Measurements from ENCODE around the gene COL8A2. TPM values are rescaled to one million over a fixed set of nuclear protein-coding genes. Genes with fewer than 3 reads are reported as not detected.
A peak's percentile ranks its signal among the peaks of the same experiment; 100 is the strongest.

COL8A2 gene
- polyA plus RNA-seq, 12 donors = 6.3 to 19.9 (median 11.1) TPM; not detected in 1

DNA sequence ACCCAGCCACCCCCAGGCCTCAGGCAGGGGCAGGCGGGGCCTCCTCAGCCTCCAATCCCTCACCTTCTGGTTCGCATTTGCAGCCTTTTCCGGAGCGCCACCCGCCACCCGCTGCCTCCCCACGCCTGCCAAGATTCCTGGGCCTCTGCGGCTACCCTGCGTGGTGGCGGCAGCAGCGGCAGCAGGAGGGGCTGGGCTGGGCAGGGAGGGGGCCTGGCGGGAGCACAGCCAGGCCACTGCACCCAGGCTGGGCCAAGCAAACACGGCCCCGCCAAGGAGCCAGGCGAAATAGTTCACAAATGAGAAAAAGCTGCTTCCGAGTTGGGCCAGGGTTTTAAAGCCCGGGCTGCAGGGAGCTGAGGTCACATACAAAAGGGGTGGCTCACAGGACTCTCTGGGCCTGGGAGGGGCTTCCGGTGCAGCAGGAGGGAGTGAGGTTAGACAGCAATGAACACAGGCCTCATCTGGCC lies 9.8 kb downstream of the COL8A2 start:
- no peak for DNase-seq

DNA sequence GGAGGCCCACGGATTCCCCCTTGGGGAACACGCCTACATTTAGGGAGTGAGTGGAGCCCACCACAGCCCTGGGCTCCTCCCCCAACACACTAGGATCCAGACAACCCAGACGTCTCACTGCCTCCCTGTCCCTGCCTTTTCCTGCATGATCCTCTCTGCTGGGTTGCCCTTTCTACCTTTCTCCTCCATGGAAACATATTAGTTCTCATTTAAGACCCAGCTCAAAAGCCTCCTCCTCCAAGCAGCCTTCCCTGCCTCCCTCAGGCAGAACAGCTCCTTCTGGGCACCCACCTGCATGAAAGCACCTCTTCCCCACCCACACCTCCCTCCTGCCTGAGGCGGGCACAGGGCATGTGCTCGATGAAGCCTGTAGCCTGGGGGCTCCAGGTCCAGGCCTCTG lies 10.7 kb downstream of the COL8A2 start:
- no peak for DNase-seq

DNA sequence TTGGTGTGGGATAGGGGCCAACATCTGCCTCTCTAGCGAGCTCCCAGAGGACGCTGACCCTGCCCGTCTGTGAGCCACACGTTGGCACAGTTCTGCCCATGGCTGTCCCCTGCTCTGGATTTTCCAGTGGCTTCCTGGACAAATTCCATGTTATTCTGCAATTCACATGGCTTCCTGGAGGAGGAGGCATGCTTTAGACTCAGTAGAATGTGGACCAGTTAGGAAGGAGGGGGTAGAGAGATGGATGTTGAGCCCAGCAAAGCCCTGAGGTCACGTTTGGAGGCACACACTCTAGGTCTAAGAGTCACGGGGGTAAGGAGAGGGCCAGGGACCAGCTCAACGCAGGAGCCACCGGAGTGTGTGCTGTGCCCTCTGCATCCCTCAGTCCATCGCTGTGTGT lies 12.2 kb downstream of the COL8A2 start:
- DNase-seq = no peak

DNA sequence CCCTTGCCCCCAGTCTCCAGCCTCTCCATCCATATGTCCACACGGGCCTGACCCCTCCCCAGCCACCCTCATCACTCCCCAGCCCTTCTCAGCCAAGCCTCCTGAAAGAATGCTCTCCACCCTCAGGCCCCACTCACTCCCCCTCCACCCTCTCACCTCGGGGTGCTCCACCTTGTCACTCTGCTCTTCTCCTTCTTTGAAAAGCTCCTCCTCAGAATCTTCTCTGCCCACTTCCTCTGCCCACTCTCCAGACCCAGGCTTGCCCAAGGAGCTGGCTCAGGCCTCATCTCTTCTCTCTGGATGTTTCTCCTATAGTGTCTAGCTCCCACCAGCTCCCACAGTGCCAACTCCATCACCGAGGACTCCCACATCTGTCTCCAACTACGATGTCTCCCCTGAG lies 13.9 kb downstream of the COL8A2 start:
- DNase-seq = no peak

DNA sequence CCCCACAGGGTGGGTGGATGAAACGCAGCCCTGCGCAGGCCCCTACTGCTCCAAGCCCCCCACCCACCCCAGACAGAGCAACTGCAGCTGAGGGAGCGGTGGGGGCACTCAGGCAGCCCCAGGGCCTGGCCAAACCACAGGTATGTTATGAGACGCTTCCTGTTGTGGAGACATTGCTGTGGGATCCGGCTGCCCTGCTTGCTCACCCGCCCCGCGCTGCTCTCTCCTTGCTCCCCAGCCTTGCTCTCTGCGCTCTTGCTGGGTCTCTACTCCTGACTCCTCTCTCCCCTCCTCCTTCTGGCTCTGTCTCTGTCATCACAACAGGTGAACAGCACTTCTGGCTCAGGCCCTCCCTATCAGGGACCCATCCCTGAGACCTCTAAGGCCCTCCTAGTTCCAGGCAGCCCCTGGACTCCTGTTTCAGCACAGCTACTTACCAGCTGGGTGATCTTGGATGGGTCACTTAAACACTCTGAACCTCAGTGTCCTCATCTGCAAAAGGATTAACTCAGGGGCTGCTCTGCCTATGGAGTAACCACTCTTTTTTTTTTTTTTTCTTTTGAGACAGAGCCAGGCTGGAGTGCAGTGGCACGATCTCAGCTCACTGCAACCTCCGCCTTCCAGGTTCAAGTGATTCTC lies 15.9 kb downstream of the COL8A2 start:
- DNase-seq = no peak

DNA sequence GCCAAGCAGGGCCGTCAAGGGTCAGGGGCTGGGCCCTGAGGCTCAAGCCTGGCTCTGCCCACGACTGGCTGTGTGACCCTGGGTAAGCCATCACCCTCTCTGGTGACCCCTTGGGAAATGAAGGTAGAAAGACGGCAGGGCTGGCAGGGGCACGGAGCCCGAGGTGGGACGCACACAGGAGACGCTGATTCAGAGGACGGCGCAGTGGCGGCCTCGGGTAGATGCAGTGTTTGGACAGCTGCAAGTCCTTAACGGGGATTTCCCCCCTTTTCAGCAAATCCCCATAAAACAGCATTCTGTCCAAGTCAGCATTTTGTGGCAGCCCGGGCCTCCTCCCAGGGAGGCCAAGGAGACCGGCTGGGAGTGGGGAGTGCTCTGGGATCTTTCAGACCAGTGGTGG lies 16.7 kb downstream of the COL8A2 start:
- DNase-seq = no peak

DNA sequence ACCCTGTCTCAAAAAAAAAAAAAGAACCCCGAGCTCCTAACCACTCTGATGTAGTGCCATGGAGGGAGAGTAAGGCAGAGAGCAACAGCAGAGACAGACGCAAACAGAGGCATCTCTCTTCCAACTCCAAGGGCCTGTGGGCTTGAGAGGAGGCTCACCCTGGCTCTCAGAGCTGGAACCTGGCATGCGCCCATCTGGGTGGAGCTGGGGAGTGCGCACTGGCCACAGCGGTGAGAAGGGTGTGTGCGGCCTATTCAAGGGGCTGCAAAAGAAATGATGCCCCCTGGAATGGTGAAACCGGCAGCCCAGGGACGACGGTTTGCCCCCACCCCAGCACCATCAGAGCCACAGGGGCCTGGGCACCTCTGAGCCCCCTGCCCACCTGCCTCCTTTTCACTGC lies 17.6 kb downstream of the COL8A2 start:
- DNase-seq = no peak

DNA sequence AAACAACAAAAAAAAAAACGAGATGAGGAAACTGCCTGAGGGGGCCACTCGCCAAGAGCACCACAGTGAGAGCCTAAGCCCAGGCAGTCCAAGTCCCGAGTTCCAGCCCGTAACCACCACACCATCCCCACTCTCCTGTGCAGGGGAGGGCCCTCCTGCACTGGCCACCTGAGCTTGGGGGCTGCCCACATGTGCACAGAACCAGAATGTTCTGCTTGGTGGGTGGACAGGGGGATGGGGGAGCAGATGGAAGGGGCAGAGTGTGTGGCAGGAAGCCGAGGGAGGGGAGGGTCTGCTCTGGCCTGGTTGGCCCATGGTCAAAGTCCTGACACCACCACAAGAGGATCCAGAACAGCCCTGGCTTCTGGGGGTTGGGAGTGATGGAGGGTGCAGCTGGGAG lies 18.8 kb downstream of the COL8A2 start:
- DNase-seq = no peak

DNA sequence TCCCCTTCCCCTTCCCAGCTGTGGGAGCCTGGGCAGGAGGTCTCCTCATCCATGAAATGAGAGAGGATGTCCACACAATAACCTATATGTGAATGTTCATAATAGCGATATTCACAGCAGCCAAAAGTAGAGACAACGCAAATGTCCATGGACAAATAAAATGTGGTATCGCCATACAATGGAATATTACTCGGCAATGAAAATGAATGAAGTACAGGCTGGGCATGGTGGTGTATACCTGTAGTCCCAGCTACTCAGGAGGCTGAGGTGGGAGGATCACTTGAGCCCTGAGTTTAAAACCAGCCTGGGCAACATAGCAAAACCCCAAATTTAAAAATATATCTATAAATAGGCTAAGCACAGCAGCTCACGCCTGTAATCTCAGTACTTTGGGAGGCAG lies 23.5 kb downstream of the COL8A2 start:
- DNase-seq = no peak

DNA sequence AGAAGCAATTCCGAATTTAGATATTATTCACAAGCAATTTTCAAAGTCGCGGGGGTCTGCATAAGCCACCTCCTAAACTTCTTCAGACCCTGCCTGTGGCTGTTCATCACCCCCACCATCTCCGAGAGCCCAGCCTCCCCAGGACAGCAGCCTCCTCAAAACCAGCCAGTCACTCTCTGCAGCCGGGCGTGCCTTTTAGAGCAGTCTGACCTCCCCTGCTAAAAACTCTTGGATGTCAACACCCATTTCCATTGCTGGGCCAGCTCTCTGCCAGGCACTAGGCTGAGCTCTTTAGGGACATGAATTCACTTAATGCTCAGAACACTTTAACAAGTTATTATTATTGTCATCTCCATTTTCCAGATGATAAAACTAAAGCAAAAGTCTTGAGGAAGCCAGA lies 24.6 kb downstream of the COL8A2 start:
- DNase-seq = no peak

DNA sequence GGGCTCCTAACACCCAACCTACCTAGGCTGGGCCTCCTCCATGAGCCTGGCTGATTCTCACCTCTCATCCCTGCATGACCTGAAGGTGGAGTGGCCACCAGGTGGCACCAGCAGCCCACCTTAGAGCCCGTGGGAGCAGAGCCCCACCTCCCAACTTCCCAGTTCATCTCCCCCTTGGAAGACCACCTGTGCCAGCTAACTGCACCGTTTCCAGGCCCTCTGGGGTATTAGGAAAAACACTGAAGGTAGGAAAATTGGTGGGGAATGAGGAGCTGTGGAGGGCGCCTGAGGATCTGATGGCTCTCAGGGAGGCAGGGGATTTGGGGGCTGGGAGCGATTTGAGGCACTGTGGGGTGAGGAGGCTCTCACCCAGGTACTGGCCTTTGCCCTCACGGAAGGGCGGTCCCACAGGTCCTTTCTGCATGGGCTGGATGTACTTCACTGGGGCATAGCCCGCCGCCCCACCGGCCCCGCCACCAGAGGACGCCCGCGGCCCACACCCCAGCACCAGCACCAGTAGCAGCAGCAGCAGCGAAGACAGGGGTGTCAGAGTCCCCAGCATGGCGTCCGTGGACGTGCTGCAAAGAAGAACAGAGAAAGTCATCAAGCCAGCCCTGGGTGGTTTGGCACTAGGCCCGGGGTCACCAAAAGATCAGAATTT lies 25.2 kb downstream of the COL8A2 start:
- peak; percentile 77 for DNase-seq

DNA sequence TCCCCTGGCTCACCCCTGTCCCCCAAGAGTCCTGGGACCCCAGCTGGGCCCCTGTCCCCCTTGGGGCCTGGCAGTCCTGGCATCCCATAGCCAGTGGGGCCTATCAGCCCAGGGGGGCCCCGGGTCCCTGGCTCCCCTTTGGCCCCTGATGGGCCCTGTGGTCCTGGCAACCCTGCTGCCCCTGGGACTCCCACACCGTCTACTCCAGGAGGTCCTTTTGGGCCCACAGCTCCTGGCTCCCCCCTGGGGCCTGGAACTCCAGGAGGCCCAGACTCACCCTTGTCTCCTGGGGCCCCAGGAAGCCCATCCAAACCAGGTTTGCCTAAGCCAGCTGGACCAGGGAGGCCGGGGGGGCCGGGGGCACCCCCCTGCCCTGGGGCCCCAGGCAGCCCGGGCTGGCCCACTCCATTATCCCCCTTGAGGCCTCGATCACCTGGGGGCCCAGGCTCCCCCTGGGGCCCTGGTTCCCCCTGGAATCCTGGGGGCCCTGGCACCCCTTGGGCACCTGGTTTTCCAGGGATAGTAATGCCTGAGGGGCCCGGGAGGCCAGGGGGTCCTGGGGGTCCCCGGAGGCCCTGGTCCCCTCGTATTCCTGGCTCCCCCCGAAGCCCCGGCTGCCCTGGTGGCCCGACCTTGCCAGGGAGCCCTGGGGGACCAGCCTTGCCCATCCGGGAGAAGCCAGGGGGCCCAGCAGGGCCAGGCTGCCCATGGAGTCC lies 26.2 kb downstream of the COL8A2 start:
- DNase-seq = no peak

DNA sequence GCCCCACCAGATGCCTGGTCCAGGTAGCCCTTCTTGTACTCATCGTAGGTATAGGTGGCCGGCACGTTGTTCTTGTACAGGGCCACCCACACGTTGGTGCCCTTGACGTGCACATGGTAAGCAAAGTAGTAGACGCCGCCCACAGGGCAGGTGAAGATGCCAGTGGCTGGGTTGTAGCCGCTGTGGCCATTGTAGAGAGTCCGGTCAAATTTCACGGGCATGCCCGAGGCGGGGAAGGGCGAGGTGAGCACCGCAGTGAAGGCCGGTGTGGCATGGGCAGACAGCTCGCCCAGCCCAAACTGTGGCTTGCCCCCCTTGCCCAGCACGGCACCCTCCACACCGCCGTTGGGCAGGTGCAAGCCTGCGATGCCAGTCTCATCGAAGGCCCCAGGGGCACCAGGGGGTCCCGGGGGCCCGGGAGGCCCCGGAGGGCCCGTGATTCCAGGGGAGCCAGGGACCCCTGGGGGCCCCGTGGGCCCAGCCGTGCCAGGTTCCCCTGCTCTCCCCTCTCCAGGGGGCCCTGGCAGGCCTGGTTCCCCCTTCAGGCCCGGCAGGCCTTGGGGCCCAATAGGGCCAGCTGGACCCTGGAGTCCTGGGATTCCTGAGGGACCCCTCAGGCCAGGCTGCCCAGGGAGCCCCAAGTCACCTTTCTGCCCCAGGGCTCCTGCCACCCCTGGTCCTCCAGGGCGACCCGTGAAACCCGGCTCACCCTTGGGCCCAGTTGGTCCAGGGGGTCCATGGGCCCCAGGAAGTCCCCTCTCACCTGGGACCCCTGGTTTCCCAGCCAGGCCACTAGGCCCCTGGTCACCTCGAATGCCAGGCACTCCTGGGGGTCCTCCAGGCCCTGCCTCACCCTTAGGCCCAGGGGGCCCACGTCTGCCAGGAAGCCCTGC lies 27.1 kb downstream of the COL8A2 start:
- no peak for DNase-seq

DNA sequence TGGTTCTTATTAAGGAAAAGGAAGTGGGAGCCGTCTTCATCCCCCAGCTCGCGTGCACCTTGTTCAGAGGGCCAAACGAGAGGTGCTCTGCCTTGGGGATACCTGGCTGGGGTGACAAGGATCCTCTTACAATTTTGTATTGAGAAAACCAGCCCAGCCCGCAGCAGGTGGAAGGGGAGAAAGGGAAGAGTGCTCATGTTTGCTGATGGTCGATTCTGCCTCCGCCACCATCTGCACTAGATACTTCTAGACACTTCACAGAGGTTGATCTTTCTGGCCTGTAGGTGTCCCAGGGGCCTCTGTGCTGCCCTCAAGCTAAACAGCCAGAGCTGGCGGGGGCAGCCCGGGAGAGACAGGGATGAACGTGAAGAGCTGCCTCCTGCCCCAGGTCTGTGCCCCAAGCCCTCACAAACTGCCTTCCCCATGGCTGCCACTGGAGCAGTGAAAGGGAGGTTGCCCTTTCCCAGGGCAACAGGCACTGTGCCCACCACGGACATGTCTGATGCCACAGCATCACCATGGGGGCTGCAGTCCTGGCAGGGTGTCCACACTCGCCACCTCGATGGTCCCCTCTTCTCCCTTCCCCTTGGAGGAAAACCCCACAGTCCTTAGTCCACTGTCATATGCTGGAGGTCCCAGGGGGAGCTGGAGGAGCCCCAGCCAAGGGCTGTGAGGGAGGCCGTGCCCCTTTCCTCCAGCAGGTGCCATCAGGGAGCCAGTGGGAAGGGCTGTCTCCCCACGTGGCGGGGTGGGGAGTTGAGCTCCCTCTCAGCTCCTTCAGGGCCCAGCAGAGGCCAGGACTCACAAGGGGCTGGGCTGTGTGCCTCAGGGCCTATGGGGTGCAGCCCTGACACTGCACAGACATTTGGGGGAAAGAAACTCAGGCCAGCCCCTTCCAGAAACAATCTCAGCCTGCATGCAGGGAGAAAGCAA lies 28.3 kb downstream of the COL8A2 start:
- DNase-seq = no peak

DNA sequence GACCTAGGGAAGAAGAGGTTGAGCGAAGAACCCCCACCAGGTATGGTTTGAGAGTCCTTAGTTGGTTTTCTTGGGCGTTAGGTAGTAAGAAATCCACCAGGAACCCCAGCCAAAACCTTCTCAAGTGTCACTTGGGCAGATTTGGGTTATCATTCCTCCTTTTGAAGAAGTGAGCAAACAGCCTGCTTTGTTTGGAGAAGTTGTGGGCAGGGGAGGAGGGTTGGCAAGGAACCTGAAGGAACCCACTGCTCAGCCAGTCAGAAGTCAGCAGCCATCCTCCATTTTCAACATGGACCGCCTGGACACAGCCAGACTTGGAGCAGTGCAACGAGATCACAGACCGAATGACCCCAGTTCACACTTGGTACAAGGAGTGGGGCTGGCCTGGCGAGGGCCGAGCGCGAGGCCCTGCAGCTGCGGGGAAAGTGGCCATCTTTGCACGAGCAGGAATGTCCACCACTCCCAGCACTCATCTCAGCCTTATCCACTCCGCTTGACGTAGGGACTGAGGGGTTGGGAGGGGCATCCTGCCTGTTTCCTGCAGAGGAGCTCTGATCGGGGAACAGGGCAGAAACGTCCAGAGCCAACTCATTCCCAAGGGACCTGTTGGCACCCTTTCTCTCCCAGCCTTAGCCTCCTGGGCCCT lies 29.1 kb downstream of the COL8A2 start:
- no peak for DNase-seq

DNA sequence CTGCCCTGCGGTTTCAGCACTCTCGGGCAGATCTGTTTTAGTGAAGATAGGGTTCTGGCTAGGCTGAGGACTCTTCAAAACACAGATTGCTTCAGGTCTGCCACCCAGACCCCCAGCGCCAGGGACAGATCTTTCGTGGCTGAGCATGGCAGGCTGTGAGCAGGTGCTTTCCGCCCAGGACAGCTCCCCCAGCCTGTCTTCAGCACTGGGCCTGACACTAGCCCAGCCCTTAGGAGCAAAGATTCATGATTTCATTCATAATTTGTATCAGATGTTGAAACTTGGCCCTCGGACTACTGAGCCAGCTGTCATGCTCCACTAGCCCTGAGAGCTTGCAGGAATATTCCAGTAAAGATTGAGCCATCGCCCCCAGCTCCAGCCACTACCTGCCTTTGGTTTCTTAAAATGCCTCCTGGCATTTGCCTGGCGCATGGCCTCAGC lies 30.4 kb downstream of the COL8A2 start:
- no peak for DNase-seq

DNA sequence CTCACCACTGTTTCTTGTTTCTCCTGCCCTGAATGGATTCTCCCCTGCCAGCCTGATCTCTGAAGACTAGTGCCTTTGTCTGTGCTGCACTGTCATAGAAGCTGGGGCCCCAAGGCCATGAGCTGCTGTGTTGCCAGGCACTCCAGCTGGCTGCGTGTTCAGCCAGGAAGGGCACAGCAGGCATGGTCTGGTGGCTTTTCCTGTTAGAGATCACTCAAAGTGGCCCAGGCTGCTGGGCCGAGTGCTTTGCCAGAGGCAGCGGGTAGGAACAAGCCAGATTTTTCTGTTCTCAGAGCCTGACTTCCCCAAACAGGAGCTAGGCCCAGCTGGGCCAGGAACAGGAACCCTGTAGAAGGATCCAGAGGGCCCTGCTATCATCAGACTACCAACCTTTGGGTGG lies 31.1 kb downstream of the COL8A2 start:
- DNase-seq = no peak

DNA sequence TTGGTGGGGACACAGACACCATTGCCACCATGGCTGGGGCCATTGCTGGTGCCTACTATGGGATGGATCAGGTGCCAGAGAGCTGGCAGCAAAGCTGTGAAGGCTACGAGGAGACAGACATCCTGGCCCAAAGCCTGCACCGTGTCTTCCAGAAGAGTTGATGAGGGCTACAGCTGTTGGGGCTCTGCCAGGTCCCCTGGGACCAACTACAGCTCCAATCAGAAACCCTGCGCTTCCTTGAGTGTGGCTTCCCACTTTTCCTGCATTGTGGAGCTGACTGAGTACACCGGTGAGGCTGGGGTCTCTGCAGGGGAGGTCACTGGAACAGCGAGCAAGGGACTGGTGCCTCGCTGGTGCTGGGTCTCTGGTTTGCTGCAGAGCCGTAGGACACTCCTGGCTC lies 31.8 kb downstream of the COL8A2 start:
- no peak for DNase-seq

DNA sequence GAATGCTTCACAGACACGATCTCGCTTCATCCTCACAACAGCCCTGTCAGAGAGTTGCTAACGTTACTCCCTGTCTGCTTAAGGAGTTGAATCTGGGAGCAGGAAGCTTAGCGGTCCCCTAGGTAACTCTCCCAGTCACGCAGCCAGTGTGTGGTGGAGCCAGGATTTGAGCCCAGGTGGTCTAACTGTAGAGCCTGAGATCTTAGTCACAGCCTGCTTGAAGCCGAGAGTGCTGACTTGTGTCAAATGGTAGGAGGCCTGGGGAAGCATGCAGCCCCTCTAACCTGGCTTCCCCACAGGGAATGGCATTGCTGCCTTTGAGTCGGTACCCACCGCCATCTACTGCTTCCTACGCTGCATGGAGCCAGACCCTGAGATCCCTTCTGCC lies 32.2 kb downstream of the COL8A2 start:
- DNase-seq = no peak

DNA sequence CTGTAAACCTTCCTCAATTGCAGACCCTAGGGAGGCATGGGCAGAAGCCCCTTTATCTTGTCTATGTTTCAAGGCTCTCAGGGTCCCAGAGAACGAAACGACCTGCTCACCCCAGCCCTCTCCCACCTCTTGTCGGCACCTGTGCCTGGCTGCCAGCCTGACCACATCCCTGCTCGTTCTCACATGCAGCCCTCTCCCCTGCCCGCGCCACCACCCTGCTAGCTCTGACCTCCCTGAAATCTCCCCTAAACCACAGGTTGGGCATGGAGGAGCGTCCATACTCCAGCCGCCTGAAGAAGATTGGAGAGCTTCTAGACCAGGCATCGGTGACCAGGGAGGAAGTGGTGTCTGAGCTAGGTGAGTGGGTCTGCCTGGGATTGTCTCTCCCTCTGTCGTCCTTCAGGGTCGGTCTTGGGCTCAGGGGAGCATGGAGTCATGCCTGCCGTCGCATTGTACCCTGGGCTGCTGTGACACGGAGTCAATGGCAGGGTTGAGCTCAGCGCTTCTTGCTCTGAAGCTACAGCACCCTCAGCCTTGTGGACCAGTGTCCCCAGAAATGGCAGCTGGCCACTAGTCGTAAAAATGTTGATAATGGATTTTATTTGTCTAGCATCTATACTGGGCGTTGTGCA lies 32.7 kb downstream of the COL8A2 start:
- no peak for DNase-seq

Data from muscle of arm (tissue), 12 donors.